ENCODE results near the gene CNPY1.
"Not testable (repeated sequence)": the region's sequence is repeated elsewhere in the genome, so short reads cannot be mapped to it uniquely, and the experiment has no call there.

CNPY1 gene

GRCh38 chr7:155565596-155565995 is 19.2 kb upstream of the CNPY1 start:
- no peak overlapping the region for H3K27ac Mint-ChIP-seq

GRCh38 chr7:155562976-155563375 is 16.6 kb upstream of the CNPY1 start:
- not testable (repeated sequence) for DNase-seq; H3K4me1 Mint-ChIP-seq; H3K9me3 Mint-ChIP-seq; H3K27ac Mint-ChIP-seq; H3K36me3 Mint-ChIP-seq (ENCODE audit: low read depth); H3K27me3 Mint-ChIP-seq (ENCODE audit: low read depth, poor library complexity); H3K4me3 Mint-ChIP-seq

More at GRCh38 chr7:155565596-155565995, 19.2 kb upstream of the CNPY1 start:
- Mint-ChIP-seq H3K4me1 (peaks cover 9% of the 10 kb centered on the region), H3K4me3 (no peak overlapping the region), H3K27me3 (ENCODE audit: low read depth, poor library complexity) (peaks cover 8% of the 10 kb centered on the region), H3K36me3 (ENCODE audit: low read depth) (no peaks in the 10 kb centered on the region), H3K9me3 (no peaks in the 10 kb centered on the region)
- no peak for DNase-seq
- TF ChIP-seq CTCF (IDR thresholded peaks at IDR 0.05), result no peak

- Mint-ChIP-seq H3K4me1 (peaks cover 4% of the 10 kb centered on the region), H3K27ac (no peak overlapping the region), H3K4me3 (no peak overlapping the region), H3K27me3 (ENCODE audit: low read depth, poor library complexity) (peaks cover 3% of the 10 kb centered on the region), H3K36me3 (ENCODE audit: low read depth) (no peaks in the 10 kb centered on the region), H3K9me3 (no peaks in the 10 kb centered on the region)
- DNase-seq, result no peak
- TF ChIP-seq CTCF (IDR thresholded peaks at IDR 0.05), result no peak
Observed at GRCh38 chr7:155562106-155562505, 15.7 kb upstream of the CNPY1 start.

GRCh38 chr7:155560982-155561686 is 14.8 kb upstream of the CNPY1 start:
- no peaks in the 10 kb centered on the region for H3K9me3 Mint-ChIP-seq
- H3K27me3 Mint-ChIP-seq (ENCODE audit: low read depth, poor library complexity), result peaks cover 3% of the 10 kb centered on the region
- H3K27ac Mint-ChIP-seq, result no peak overlapping the region
- TF ChIP-seq CTCF (IDR thresholded peaks at IDR 0.05), result no peak
- H3K4me3 Mint-ChIP-seq, result no peak overlapping the region
- DNase-seq, result no peak
- H3K36me3 Mint-ChIP-seq (ENCODE audit: low read depth), result no peaks in the 10 kb centered on the region
- H3K4me1 Mint-ChIP-seq, result peaks cover 4% of the 10 kb centered on the region

- no peak for TF ChIP-seq CTCF (IDR thresholded peaks at IDR 0.05)
- no peak overlapping the region for H3K27ac Mint-ChIP-seq
- no peaks in the 10 kb centered on the region for H3K36me3 Mint-ChIP-seq (ENCODE audit: low read depth)
- H3K4me1 Mint-ChIP-seq, result peaks cover 4% of the 10 kb centered on the region
- no peaks in the 10 kb centered on the region for H3K9me3 Mint-ChIP-seq
- H3K4me3 Mint-ChIP-seq, result no peak overlapping the region
- peaks cover 3% of the 10 kb centered on the region for H3K27me3 Mint-ChIP-seq (ENCODE audit: low read depth, poor library complexity)
- DNase-seq, result no peak
Observed at GRCh38 chr7:155560196-155560885, 14.0 kb upstream of the CNPY1 start.

- no peak overlapping the region for H3K4me3 Mint-ChIP-seq
- peaks cover 3% of the 10 kb centered on the region for H3K27me3 Mint-ChIP-seq (ENCODE audit: low read depth, poor library complexity)
- no peak for TF ChIP-seq CTCF (IDR thresholded peaks at IDR 0.05)
- H3K9me3 Mint-ChIP-seq, result peaks cover 2% of the 10 kb centered on the region
- peaks cover 4% of the 10 kb centered on the region for H3K4me1 Mint-ChIP-seq
- DNase-seq, result no peak
- H3K36me3 Mint-ChIP-seq (ENCODE audit: low read depth), result peaks cover under 1% of the 10 kb centered on the region
- H3K27ac Mint-ChIP-seq, result no peak overlapping the region
Observed at GRCh38 chr7:155559519-155560108, 13.3 kb upstream of the CNPY1 start.
